ENCODE results near the gene PRUNE2. TPM values are rescaled to one million over a fixed set of nuclear protein-coding genes. Genes with fewer than 3 reads are reported as not detected.
A peak's percentile ranks its signal among the peaks of the same experiment; 100 is the strongest.

Gene PRUNE2
- total and polyA plus RNA-seq, 4 donors: 1.3 to 4.5 (median 1.6) TPM

- no peak overlapping the region for H3K9ac ChIP-seq (ENCODE audit: low read depth in 1 of 2, low read length in 2 of 2)
- WGBS: 61% methylated on average over 4 of the region's 4 CpGs
- no peaks in the 10 kb centered on the region for H3K4me1 ChIP-seq (ENCODE audit: control insufficient read depth in 4 of 4, insufficient read depth in 4 of 4, low read length in 3 of 4)
- no peaks in the 10 kb centered on the region for H3K36me3 ChIP-seq (ENCODE audit: control insufficient read depth in 4 of 4, insufficient read depth in 3 of 4, low read depth in 1 of 4, low read length in 3 of 4)
- H3K9me3 ChIP-seq (ENCODE audit: control insufficient read depth in 4 of 4, low read length in 3 of 4): peaks cover 0 to 2% (median 0%) of the 10 kb centered on the region in 4 donors
- no peak overlapping the region for H3K27ac ChIP-seq (ENCODE audit: low read depth in 1 of 2, low read length in 2 of 2)
- peaks cover 0 to 4% (median 0%) of the 10 kb centered on the region in 4 donors for H3K27me3 ChIP-seq (ENCODE audit: control insufficient read depth in 4 of 4, insufficient read depth in 4 of 4, low read length in 3 of 4)
- DNase-seq (ENCODE audit: low spot score): no peak
- no peak overlapping the region for H3K4me3 ChIP-seq (ENCODE audit: low read depth in 1 of 3, low read length in 3 of 3)
- TF ChIP-seq ATF3 (IDR thresholded peaks at IDR 0.05) (no peak), JUND (IDR thresholded peaks at IDR 0.05) (peak in 1 of 2 donors; percentile 89)
Measured at GRCh38 chr9:76818271-76818670, 87.6 kb downstream of the PRUNE2 start.

GRCh38 chr9:76817489-76817888, 88.4 kb downstream of the PRUNE2 start:
- WGBS: 92% methylated on average over 1 of the region's 1 CpG
- TF ChIP-seq MAX (IDR thresholded peaks at IDR 0.05) (no peak), FOXA1 (IDR thresholded peaks at IDR 0.05) (no peak), EGR1 (IDR thresholded peaks at IDR 0.05; ENCODE audit: low read depth in 2 of 2) (no peak), JUND (IDR thresholded peaks at IDR 0.05) (no peak), YY1 (IDR thresholded peaks at IDR 0.05) (no peak), RAD21 (IDR thresholded peaks at IDR 0.05) (no peak), CTCF (IDR thresholded peaks at IDR 0.05; ENCODE audit: low read depth, low read length, missing input control) (no peak), TAF1 (conservative IDR thresholded peaks at IDR 0.05) (no peak), FOXA2 (IDR thresholded peaks at IDR 0.05) (no peak), GABPA (IDR thresholded peaks at IDR 0.05 in 1 of 2, conservative IDR thresholded peaks at IDR 0.05 in 1 of 2) (no peak), ZBTB33 (IDR thresholded peaks at IDR 0.05) (no peak), REST (IDR thresholded peaks at IDR 0.05) (no peak), HNF4A (conservative IDR thresholded peaks at IDR 0.05) (no peak), NR2F2 (IDR thresholded peaks at IDR 0.05) (no peak), SP1 (IDR thresholded peaks at IDR 0.05) (no peak), ATF3 (IDR thresholded peaks at IDR 0.05) (no peak), RXRA (IDR thresholded peaks at IDR 0.05) (no peak)
- no peak overlapping the region for H3K4me3 ChIP-seq (ENCODE audit: low read depth in 1 of 3, low read length in 3 of 3)

More at GRCh38 chr9:76817489-76817888, 88.4 kb downstream of the PRUNE2 start:
- H3K9me3 ChIP-seq (ENCODE audit: control insufficient read depth in 4 of 4, low read length in 3 of 4): peaks cover 0 to 2% (median 0%) of the 10 kb centered on the region in 4 donors
- no peak for DNase-seq (ENCODE audit: low spot score)
- no peak overlapping the region for H3K27ac ChIP-seq (ENCODE audit: low read depth in 1 of 2, low read length in 2 of 2)
- no peaks in the 10 kb centered on the region for H3K36me3 ChIP-seq (ENCODE audit: control insufficient read depth in 4 of 4, insufficient read depth in 3 of 4, low read depth in 1 of 4, low read length in 3 of 4)
- H3K4me1 ChIP-seq (ENCODE audit: control insufficient read depth in 4 of 4, insufficient read depth in 4 of 4, low read length in 3 of 4): no peaks in the 10 kb centered on the region
- peaks cover 0 to 4% (median 0%) of the 10 kb centered on the region in 4 donors for H3K27me3 ChIP-seq (ENCODE audit: control insufficient read depth in 4 of 4, insufficient read depth in 4 of 4, low read length in 3 of 4)
- no peak overlapping the region for H3K9ac ChIP-seq (ENCODE audit: low read depth in 1 of 2, low read length in 2 of 2)
